Measurements from ENCODE around the gene MRPL58.
"Not testable (repeated sequence)": the region's sequence is repeated elsewhere in the genome, so short reads cannot be mapped to it uniquely, and the experiment has no call there.

MRPL58 gene

DNA sequence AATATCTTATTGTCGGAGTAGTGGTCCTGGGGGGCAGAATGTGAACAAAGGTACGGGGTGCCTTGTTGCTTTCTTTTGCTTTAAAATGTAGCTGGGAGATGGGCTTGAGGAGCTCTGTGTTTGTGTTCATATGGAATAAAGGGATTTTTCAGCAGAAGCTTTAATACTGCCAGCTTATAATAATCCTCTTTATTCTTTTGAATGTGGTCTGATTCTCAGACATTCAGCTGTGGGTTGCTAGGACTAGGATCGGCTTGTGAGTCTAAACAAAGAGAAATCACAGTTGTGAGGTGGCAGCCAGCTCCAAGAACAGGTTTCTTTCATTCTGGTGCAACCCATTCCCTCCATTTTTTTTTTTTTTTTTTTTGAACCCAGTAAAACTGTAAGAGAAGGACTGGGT lies 7.2 kb downstream of the MRPL58 start:
- DNase-seq: no peak

DNA sequence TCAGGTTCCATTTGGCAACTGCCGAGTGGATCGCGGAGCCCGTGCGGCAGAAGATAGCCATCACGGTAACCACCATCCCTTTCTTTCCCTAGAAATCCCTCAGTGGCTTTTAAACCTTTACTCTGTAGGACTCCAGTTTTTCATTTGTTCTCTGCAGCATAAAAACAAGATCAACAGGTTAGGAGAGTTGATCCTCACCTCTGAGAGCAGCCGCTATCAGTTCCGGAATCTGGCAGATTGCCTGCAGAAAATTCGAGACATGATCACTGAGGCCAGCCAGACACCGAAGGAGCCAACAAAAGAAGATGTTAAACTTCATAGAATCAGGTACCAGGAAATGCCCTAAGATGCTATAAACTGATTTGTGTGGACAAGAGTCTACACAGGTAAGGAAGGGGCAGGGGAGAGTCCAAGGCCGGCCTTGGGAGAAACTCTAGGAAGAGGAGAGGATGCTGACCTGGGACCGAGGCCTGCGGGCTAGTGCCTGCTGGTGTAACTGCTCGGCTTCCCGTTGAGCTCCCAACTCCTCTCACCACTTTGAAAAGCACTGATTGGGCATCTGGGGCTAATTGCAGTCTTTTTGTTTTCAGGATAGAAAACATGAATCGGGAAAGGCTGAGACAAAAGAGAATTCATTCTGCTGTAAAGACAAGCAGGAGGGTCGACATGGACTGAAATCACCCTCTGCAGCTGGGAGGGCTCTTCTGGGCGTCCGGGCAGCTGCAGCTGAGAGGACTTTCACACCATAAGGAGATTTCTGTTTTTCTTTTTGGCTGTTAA lies 8.1 kb downstream of the MRPL58 start:
- DNase-seq: no peak

GRCh38 chr17:75024686-75025397 lies 12.4 kb downstream of the MRPL58 start:
- DNase-seq: no peak

- DNase-seq: not testable (repeated sequence)
These were observed 12.9 kb downstream of the MRPL58 start for GRCh38 chr17:75025398-75025734.

- not testable (repeated sequence) for DNase-seq
These were observed 14.2 kb downstream of the MRPL58 start for GRCh38 chr17:75026650-75027049.

DNA sequence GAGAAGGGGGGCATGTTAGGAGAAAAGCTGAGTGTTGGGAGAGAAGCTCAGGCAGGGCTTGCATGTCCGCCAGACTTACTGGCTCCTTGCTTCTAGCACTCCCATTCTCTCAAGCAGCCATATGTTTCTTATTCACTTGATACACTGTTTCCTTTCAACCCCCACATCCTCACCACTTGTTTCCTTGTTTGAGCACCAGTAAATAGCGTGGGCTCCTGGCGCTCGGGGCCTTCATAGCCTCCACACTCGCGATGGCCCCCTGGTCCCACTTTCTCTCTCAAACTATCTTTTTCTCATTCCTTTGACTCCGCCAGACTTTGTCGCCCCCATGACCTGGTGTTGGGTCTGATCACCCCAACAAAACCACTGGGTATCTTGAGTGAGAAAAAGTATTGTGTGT lies 17.7 kb downstream of the MRPL58 start:
- no peak for DNase-seq

DNA sequence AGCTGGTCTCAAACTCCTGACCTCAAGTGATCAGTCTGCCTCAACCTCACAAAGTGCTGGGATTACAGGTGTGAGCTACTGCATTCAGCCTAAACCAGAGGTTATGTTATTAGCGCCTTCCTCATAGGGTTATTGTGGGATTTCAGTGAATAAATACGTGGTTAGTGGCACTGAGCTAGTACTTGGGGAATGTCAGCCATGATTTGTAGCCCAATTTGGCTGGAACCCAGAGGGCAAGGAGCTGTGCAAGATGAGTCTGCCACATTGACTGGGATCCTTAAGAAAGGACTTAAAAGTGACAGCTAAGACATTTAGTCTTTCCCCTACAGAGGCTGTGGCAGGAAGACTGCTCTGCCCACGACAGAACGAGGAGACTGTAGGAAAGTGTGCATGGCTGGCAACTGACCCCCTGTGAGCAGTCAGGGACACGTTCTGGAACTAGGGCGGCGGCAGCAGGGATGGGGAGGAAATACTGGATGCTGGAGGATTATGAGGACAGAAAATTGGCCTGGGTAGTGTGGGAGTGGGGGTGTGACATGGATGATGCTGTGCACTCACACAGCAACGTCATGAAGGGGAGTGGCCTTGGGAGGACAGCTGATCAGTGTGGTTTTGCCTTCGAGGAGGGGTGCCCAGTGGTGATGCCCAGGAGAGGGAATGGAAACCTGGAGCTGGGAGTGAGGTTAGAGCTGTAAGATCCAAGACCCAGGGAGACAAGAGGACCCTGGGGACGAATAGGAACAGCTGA lies 19.7 kb downstream of the MRPL58 start:
- peak; percentile 84 for DNase-seq

DNA sequence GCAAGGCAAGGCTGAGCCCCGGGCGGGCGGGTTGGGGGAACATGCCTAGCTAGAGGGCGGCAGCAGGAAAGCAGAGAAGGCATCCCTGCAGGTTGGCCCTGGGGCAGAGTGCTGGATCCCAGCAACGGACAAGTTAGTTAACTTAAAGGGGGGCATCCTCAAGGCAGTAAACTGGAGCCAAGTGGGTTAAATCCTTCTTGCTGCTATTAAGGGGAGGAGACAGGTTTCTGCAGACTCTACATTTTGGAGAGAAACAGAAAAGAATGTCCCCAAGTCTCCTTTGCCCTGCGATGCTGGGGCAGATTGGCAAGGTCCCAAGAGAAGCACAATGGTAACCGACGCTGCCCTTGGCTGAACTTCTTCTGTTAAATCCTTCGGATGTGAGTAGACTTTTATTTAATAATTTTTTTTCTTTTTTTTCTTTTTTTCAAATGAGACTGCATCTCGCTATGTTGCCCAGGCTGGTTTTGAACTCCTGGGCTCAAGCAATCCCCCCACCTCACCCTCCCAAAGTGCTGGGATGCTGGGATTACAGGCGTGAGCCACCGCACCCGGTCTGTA lies 20.3 kb downstream of the MRPL58 start:
- DNase-seq: peak; percentile 35

DNA sequence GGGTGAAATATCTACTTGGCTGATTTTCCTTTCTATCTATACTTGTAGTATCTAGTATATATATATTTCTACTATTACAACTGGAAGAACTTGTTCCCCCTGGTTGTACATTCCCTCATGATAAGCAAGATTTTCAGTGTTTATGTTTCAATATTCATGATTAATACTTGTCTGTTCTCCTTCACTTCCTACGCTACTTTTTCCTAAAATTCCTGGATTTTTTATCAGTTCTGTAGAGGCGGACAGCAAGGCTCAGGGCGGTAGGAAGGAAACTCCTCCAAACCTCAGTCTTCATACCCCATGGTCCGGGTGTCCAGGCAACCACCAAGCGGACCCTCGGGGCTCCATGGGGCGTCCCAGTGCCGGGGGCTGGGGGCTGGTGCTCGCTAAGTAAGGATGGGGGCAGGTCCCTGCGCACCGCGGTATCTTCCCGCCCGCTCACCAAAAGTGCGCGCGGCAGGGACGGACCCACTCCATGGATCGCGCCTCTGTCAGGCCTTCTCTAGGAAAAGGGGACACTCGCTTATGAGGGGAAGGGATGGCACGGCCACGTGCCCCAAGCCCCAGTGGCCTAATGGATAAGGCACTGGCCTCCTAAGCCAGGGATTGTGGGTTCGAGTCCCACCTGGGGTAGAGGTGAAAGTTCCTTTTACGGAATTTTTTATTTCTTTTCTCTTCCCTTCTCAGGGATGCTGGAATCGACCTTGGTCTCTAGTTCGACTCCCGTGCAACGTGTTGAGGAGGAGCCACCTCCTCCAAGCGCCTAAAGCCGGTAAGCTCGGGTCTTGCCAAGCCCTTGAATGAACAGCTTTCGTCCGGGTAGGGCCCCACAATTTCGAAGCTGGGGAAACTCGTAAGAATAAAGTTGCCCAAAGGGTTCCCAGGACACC lies 21.1 kb downstream of the MRPL58 start:
- DNase-seq: peak; percentile 96

GRCh38 chr17:75034236-75034908 lies 21.9 kb downstream of the MRPL58 start:
- peak; percentile 94 for DNase-seq

- peak; percentile 73 for DNase-seq
These were observed 24.3 kb downstream of the MRPL58 start for GRCh38 chr17:75036643-75037268.

- DNase-seq: no peak
These were observed 26.8 kb downstream of the MRPL58 start for GRCh38 chr17:75039238-75039637.

- no peak for DNase-seq
These were observed 29.3 kb downstream of the MRPL58 start for GRCh38 chr17:75041656-75042280.

DNA sequence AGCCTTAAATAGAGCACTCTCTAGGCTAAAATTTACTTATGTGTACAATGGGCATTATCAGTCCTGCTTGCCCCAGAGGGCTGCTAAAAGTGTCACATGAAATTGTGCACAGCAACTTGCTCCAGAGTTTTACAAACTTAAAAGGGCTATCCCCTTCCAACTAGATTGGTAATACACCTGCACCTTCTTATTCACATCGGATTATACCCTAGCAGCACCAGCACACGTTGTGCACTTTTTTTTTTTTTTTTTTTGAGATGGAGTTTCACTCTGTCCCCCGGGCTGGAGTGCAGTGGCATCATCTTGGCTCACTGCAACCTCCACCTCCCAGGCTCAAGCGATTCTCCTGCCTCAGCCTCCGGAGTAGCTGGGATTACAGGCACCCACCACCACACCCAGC lies 31.3 kb downstream of the MRPL58 start:
- DNase-seq: not testable (repeated sequence)

- DNase-seq: no peak
These were observed 32.2 kb downstream of the MRPL58 start for GRCh38 chr17:75044716-75045115.

DNA sequence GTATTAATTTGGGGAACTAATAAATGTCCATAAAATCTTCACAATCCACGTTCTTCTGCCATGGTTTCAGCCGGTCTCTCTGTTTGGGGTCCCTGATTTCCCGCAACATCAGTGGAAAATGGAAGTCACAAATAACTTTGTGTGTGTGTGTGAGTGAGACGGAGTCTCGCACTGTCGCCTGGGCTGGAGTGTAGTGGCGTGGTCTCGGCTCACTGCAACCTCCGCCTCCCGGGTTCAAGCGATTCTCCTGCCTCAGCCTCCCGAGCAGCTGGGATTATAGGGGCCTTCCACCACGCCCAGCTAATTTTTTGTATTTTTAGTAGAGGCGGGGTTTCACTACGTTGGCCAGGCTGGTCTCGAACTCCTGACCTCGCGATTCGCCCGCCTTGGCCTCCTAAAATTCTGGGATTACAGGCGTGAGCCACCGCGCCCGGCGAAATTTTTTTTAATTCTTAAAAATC lies 33.5 kb downstream of the MRPL58 start:
- not testable (repeated sequence) for DNase-seq

GRCh38 chr17:75046407-75047289 lies 34.2 kb downstream of the MRPL58 start, which contains the start of the genes ATP5PD and KCTD2:
Gene ATP5PD, minus strand, starts transcription at chr17:75046969. Its CDS starts 4,319 bp downstream, at chr17:75042650.
Gene KCTD2, plus strand, starts transcription at chr17:75047225. Its CDS starts 26 bp downstream, at chr17:75047251.
- DNase-seq: peak; percentile 97

DNA sequence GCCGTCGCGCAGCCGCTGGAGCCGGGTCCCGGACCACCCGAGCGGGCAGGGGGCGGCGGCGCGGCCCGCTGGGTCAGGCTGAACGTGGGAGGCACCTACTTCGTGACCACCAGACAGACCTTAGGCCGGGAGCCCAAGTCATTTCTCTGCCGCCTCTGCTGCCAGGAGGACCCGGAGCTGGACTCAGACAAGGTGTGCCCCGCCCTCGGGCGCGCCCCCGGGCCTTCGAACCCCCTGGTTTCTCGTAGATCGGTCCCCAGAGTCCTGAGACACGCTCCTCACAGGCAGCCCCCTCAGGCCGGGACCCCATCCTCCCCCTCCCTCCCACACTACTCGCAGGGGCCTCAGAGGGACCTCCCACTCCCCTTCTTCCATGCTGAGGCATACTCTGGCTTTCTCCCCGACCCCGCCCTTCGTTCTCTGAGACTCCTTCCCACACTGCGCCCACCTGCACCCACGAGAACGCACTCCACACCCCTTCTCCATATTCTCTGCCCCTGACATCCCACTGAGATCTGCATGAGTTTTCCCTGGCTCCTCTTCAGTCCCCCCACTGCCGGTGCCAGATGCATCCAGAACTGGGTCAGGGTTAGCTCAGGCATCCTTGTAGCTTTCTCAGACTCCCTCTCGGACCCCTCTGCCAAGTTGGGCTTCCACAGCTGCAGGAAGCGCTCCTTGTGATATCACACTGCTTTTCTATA lies 35.1 kb downstream of the MRPL58 start:
- no peak for DNase-seq
